Mesothelial cell of epicardium (in vitro differentiated cells): ENCODE results near the gene DLG4. TPM values are rescaled to one million over a fixed set of nuclear protein-coding genes. Genes with fewer than 3 reads are reported as not detected.

Experiments used
- DNase-seq, 2 experiments: peaks; one replicate each; pipeline ENCODE4 v3.0.0; 2021; ENCODE audit warnings: low spot score in 2 of 2; ENCODE audit not compliant: unreplicated experiment in 2 of 2
- H3K27ac Mint-ChIP-seq: 2 replicates; pipeline ENCODE4 v1.8.0; 2021; ENCODE audit warnings: mixed read lengths
- H3K27me3 Mint-ChIP-seq: 2 replicates; pipeline ENCODE4 v1.8.0; 2021; ENCODE audit warnings: low read depth, mixed read lengths
- H3K36me3 Mint-ChIP-seq: 2 replicates; pipeline ENCODE4 v1.8.0; 2021; ENCODE audit warnings: mixed read lengths
- H3K4me1 Mint-ChIP-seq: 2 replicates; pipeline ENCODE4 v1.8.0; 2021; ENCODE audit warnings: mixed read lengths
- H3K4me3 Mint-ChIP-seq: 2 replicates; pipeline ENCODE4 v1.8.0; 2021; ENCODE audit warnings: mild to moderate bottlenecking, moderate library complexity, mixed read lengths
- H3K9me3 Mint-ChIP-seq: 2 replicates; pipeline ENCODE4 v1.8.0; 2021; ENCODE audit warnings: mixed read lengths
- total RNA-seq: library from RNA; stranded (reverse); gene quantifications from 3 replicates; pipeline ENCODE4 v1.2.1, GENCODE V29; 2021
- TF ChIP-seq, protein P1 (sequence below): fragments of 200-600 bp; sonication (generic); IDR thresholded peaks from one replicate; pipeline ENCODE4 v1.5.0; 2021; ENCODE audit warnings: antibody characterized with exemption; ENCODE audit not compliant: unreplicated experiment

Gene DLG4
- 59.9 to 62.4 TPM (median 60.2 TPM) in 3 replicates for total RNA-seq

DNA sequence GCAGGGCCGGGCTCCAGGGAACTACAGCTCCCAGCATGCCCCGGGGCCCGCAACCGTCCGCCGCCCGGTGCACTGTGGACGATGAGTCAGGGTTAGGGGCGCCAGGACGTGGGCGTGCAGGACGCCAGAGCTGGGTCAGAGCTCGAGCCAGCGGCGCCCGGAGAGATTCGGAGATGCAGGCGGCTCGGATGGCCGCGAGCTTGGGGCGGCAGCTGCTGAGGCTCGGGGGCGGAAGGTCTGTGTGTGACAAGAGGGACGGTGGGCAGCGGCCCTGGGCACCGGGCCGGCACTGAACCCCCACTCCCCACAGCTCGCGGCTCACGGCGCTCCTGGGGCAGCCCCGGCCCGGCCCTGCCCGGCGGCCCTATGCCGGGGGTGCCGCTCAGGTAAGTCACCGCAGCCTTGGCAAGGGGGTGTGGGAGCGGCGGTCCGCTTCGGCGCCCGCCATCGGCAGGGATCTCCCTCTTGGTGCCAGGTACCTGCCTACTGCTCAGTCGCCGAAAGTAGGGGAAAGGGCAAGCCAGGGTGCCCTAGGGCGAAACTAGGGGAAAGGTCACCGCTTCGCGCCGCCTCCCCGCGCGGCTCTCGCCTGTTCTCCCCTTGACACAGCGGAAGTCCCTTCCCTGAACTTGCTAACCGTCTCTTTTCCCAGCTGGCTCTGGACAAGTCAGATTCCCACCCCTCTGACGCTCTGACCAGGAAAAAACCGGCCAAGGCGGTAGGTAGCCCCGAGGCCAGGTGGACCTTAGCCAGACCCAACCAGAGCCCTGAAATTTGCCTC lies at the start of gene DLG4, which contains the start of gene ACADVL:
DLG4 (minus strand) TSS at position 25 of the 781 bp plus-strand sequence.
ACADVL (plus strand) TSS at position 127 of the 781 bp plus-strand sequence; CDS start at position 174, 47 bp downstream.
- peaks cover 48% of the 10 kb centered on the region for H3K4me1 Mint-ChIP-seq
- peaks cover 7% of the 10 kb centered on the region for H3K36me3 Mint-ChIP-seq
- TF ChIP-seq, protein P1, sequence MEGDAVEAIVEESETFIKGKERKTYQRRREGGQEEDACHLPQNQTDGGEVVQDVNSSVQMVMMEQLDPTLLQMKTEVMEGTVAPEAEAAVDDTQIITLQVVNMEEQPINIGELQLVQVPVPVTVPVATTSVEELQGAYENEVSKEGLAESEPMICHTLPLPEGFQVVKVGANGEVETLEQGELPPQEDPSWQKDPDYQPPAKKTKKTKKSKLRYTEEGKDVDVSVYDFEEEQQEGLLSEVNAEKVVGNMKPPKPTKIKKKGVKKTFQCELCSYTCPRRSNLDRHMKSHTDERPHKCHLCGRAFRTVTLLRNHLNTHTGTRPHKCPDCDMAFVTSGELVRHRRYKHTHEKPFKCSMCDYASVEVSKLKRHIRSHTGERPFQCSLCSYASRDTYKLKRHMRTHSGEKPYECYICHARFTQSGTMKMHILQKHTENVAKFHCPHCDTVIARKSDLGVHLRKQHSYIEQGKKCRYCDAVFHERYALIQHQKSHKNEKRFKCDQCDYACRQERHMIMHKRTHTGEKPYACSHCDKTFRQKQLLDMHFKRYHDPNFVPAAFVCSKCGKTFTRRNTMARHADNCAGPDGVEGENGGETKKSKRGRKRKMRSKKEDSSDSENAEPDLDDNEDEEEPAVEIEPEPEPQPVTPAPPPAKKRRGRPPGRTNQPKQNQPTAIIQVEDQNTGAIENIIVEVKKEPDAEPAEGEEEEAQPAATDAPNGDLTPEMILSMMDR: no peak
- no peaks in the 10 kb centered on the region for H3K9me3 Mint-ChIP-seq
- H3K27me3 Mint-ChIP-seq: no peaks in the 10 kb centered on the region
- peak within 1 kb of the TSS; percentile 96 for H3K27ac Mint-ChIP-seq
- peak within 1 kb of the TSS; percentile 92 for H3K4me3 Mint-ChIP-seq
- DNase-seq: peak; percentile 63 to 77

GRCh38 chr17:7266784-7267183 lies 47.1 kb upstream of the DLG4 start:
- peaks cover 16% of the 10 kb centered on the region for H3K4me1 Mint-ChIP-seq
- H3K9me3 Mint-ChIP-seq: no peaks in the 10 kb centered on the region
- no peaks in the 10 kb centered on the region for H3K36me3 Mint-ChIP-seq
- TF ChIP-seq, protein P1: no peak
- DNase-seq: no peak
- no peak overlapping the region for H3K4me3 Mint-ChIP-seq
- peak overlapping the region; percentile 15 for H3K27ac Mint-ChIP-seq
- H3K27me3 Mint-ChIP-seq: peaks cover 32% of the 10 kb centered on the region

DNA sequence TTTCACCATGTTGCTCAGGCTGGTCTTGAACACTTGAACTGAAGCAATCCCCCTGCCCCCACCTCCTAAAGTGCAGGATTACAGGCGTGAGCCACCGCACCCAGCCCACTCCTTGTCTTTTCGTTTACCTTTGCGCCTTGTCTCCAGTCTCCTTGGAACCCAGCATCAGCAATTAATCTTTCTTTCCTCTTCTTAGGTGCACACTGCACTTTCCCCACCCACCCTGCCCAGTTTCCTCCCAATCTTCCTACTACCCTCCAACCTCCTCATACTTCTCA lies 44.1 kb upstream of the DLG4 start:
- H3K36me3 Mint-ChIP-seq: no peaks in the 10 kb centered on the region
- TF ChIP-seq, protein P1: no peak
- peaks cover 38% of the 10 kb centered on the region for H3K27me3 Mint-ChIP-seq
- peak overlapping the region; percentile 90 for H3K4me3 Mint-ChIP-seq
- no peak for DNase-seq
- peak overlapping the region; percentile 96 for H3K27ac Mint-ChIP-seq
- H3K4me1 Mint-ChIP-seq: peaks cover 21% of the 10 kb centered on the region
- H3K9me3 Mint-ChIP-seq: no peaks in the 10 kb centered on the region

DNA sequence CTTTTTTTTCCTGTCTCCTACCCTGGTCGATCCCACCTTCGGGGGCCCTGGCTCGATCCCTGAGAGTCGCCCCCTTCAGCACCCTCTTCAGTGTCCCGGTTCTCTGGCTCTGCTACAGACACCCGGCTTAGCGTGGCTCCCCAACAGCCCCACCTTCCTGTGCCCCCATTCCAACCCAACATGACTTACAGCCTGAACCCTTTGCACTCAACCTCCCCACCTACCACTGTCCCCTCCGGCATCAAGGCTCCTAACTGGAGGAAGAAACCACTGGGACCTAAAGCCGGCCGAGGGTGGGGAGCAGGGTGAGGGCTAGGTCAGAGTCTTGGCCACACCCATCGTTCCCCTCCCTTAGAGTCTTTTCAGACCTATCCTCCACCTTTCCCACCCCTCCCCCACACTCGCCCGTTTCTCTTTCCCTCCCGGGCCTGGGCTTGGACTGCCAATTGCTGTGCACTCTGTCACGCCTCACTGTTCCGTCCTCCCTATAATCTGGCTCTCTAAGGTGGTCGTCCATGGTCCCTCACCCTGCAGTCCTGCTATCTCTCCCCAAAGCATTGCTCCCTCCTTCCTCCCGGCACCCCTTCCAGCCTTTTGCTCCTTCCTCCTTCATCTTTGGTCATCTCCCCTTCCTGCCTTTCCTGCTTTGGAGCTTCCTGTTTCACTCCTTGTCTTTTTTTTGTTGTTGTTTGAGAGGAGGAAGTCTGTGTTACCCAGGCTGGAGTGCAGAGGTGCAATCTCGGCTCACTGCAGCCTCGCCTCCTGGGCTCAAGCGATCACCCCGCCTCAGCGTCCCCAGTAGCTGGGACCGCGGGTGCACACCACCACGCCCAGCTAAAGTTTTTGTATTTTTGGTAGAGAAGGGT lies 43.5 kb upstream of the DLG4 start:
- Mint-ChIP-seq H3K4me3 (peak overlapping the region; percentile 90), H3K27me3 (peaks cover 38% of the 10 kb centered on the region), H3K36me3 (no peaks in the 10 kb centered on the region), H3K4me1 (peaks cover 21% of the 10 kb centered on the region), H3K27ac (peak overlapping the region; percentile 96), H3K9me3 (no peaks in the 10 kb centered on the region)
- DNase-seq: no peak
- TF ChIP-seq, protein P1: no peak

DNA sequence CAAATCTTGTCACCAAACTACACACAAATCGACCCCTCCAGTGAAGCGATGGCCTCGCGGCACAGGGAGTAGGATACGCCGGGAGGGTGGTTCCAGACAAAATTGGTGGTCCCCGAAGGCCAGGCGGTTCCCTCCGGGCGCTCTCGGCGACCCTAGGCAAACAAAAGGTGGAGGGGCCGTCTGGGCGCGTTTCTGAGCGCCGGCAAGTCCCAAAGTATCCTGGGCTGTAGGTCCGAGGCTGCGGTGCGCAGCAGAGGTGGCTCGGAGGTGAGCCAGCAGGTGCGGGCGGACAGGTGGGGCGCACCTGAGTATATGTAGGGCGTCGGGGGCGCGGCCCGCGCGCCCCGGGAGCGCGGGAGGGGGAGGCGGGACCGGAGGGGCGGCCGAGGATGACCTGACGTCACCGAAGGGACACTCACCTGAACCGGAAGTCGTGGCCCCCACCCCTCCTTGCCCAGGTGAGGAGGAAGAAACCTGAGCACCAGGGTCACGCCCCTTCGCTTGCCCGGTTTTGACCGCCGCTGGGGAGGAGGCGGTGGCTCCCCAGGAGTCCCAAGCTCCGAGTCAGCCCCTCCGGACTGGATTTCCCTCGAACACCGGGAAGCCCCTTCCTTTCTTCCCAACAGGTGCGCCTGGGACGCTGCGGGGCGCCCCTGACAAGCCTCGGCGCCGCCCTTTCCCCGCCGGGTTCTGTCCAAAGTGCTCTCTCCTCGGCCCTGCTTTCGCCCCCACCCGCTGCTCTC lies 42.7 kb upstream of the DLG4 start, which contains the start of gene CLDN7:
CLDN7 (minus strand) TSS at position 287 of the 743 bp plus-strand sequence. CDS start 435 bp downstream, outside the sequence.
- peaks cover 21% of the 10 kb centered on the region for H3K4me1 Mint-ChIP-seq
- peak in 1 of 2 experiments; percentile 49 for DNase-seq
- H3K27me3 Mint-ChIP-seq: peaks cover 38% of the 10 kb centered on the region

More for the DNA sequence above, 42.7 kb upstream of the DLG4 start, which contains the start of gene CLDN7:
- TF ChIP-seq, protein P1: no peak
- H3K4me3 Mint-ChIP-seq: peak within 1 kb of the TSS; percentile 90
- no peaks in the 10 kb centered on the region for H3K36me3 Mint-ChIP-seq
- H3K27ac Mint-ChIP-seq: peak within 1 kb of the TSS; percentile 97
- H3K9me3 Mint-ChIP-seq: no peaks in the 10 kb centered on the region
